SK-N-SH treated with all-trans-retinoic acid at 6 μM for 48 hours (cell line): Measurements from ENCODE around the gene IQCK.

Experiments
- ARNTL ChIP-seq: fragments of 450-650 bp; formaldehyde crosslinking; IDR thresholded peaks from 2 replicates; pipeline ENCODE4 v1.5.0; 2020; ENCODE audit warnings: low read depth, mild to moderate bottlenecking, moderate library complexity, borderline replicate concordance
- CSRNP3 ChIP-seq: fragments of 250-450 bp; sonication (Bioruptor Pico); IDR thresholded peaks from 2 replicates; pipeline ENCODE4 v1.5.1; 2021; ENCODE audit warnings: mild to moderate bottlenecking, moderate library complexity
- ESRRG ChIP-seq: fragments of 250-450 bp; sonication (Bioruptor Pico); IDR thresholded peaks from 2 replicates; pipeline ENCODE4 v1.6.1; 2021; ENCODE audit warnings: mild to moderate bottlenecking
- PATZ1 ChIP-seq: fragments of 250-450 bp; sonication (Bioruptor Pico); IDR thresholded peaks from 2 replicates; pipeline ENCODE4 v1.8.0; 2020; ENCODE audit warnings: mild to moderate bottlenecking, moderate library complexity, borderline replicate concordance
- POU6F1 ChIP-seq: fragments of 250-450 bp; sonication (Bioruptor Pico); IDR thresholded peaks from 2 replicates; pipeline ENCODE4 v1.8.0; 2021; ENCODE audit warnings: low read depth, mild to moderate bottlenecking, moderate library complexity, borderline replicate concordance
- TOX ChIP-seq: fragments of 250-450 bp; sonication (Bioruptor Pico); IDR thresholded peaks from 2 replicates; pipeline ENCODE4 v1.8.0; 2021; ENCODE audit warnings: mild to moderate bottlenecking, moderate library complexity, borderline replicate concordance
- ZFP3 ChIP-seq: fragments of 250-450 bp; sonication (Bioruptor Pico); IDR thresholded peaks from 2 replicates; pipeline ENCODE4 v1.5.0; 2020; ENCODE audit warnings: mild to moderate bottlenecking, moderate library complexity
- ZFP30 ChIP-seq: fragments of 450-650 bp; formaldehyde crosslinking; IDR thresholded peaks from 2 replicates; pipeline ENCODE4 v1.5.0; 2022; ENCODE audit warnings: mild to moderate bottlenecking, moderate library complexity
- ZNF565 ChIP-seq: fragments of 450-650 bp; formaldehyde crosslinking; conservative IDR thresholded peaks from 2 replicates; pipeline ENCODE4 v1.5.0; 2020; ENCODE audit warnings: low read depth, mild to moderate bottlenecking, moderate library complexity
- ZNF70 ChIP-seq: fragments of 450-650 bp; formaldehyde crosslinking; IDR thresholded peaks from 2 replicates; pipeline ENCODE4 v1.5.0; 2020; ENCODE audit warnings: mild to moderate bottlenecking, moderate library complexity

- TF ChIP-seq ZNF70 (CRISPR knock-in tag) (no peak), ARNTL (no peak), POU6F1 (CRISPR knock-in tag) (no peak), ZFP3 (CRISPR knock-in tag) (0 out of 2 replicates have a peak, but pooled peaks have one; percentile 61), ESRRG (CRISPR knock-in tag) (no peak), ZFP30 (no peak), TOX (CRISPR knock-in tag) (no peak), PATZ1 (CRISPR knock-in tag) (no peak), ZNF565 (CRISPR knock-in tag) (no peak), CSRNP3 (CRISPR knock-in tag) (no peak)
Observed at GRCh38 chr16:19835968-19836421, 117.9 kb downstream of the IQCK start.
